NCI-H2196 treated with DMSO at 0.1 percent for 48 hours (cell line): ENCODE results near the gene PTPN9.
"Not testable (repeated sequence)": the region's sequence is repeated elsewhere in the genome, so short reads cannot be mapped to it uniquely, and the experiment has no call there.

Source experiments
- DNase-seq: peaks from one replicate; lab custom pipeline; 2025; ENCODE audit not compliant: unreplicated experiment; lab: John Stamatoyannopoulos, UW

Gene PTPN9

DNA sequence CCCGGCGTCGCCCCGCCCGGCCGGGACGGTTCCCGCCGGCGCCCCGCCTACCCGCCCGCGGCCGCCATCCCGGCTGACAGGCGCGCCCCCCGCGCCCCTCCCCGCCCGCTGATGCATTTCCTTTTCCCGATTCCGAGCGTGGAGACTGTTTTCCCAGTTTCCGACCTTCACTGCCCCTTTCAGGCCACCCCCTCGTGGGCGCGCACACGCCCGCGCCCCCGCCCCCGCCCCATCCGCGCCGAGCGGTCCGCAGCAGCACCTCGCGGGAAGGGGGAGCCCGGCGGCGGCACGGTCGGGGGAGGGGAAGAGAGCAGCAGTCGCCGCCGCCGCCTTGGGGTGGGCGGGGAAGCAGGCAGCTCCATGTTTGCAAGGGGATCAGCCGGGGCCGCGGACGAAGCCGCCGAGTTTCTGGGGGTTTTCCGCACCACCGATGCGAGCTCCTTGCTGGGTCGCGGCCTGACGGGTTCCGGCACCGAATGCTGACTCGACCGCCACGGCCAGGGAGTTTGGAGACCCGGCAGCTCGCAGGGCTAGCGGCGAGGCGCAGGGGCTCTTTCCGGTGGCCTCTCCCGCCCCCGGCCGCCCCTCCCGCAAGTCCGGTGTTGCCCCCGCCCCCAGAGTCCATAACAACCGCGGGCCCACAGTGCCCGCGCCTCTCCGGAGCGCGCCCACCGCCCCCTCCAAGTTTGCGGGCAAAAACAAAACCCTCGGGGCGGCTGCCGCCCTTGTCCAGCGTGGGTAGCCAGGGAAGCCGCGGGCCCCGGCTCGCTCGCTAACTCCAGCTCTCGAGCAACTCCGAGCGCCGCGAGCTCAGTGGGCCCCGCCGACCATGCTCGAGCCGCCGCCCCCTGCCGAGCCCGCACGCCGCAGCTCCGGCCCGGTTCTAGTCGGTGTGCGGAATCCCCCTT, 124.4 kb downstream of the PTPN9 start:
- DNase-seq: peak; percentile 47

DNA sequence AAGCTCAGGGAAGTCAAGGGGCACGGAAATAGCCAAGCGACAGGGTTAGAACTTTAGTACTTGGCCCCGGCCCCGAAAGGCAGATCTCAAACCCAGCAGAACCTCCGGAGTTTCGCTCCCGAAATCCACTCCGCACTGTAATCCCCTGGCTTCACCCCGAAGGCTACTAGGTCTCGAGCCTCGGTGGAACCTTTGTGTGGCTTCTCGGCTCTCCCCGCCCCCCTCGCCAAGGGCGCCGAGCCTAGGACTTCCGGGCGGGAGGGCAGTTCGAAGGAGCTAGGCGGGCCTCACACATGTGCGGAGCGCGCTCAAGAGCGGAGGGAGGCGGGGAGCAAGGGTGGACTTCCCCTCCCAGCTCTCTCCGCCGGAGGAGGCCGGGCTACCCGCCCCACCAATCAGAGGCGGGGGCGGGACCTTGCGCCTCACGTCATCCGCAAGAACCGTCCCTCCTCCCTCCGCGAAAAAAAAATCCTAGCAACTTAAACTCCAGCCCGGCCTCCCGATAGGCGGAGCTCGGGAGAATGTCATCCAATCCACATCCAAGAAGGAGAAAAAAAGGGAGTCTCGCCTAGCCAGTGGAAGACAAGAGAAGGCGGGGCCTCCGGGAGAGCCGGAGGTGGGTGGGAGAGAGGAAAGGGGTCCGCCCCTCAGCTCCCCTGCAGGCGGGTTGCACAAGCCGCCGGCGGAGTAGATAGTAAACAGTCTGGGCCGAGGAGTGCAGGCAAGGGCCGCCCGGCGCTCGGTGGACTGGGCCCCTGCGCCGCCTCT, 125.2 kb downstream of the PTPN9 start:
- DNase-seq: peak; percentile 88

DNA sequence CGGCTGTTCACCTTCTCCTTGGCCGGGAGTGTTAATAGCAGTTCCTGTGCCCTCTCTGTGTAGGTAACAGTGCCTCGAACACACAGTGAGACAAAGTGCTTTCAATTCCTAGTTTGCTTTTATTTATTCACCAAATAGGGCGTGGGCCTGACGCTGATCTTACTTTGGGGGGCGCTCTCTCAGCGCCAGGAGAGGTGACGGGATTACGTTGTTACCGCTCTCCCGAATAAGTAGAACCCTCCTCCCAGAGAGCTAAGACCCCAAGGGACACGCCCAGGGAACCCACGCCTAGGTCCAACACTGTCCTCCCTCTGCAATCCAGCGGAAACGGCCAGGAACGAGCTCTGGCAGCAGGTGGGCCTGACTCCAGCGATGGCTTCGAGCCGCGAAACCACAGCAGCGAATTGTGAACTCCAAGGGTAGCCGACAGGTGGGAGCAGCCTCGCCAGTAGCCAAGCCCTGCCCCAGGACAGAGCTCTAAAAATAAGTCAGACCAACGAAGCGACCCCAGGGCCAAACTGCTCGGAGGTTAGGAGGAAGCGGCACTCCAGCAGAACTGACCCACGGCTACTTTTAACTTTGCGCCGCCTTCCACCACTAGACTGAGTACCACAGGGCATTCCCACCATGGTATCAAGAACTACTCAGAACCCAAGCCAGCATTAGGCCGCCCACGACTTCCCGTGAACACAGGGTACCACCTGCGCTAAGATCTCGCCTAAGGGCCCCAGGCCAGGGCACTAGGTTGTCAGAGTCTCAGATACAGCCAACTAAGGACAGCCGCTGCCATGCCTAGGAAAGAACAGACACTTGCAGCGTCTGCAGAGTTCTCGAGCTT, 126.0 kb downstream of the PTPN9 start:
- DNase-seq: peak; percentile 9

DNA sequence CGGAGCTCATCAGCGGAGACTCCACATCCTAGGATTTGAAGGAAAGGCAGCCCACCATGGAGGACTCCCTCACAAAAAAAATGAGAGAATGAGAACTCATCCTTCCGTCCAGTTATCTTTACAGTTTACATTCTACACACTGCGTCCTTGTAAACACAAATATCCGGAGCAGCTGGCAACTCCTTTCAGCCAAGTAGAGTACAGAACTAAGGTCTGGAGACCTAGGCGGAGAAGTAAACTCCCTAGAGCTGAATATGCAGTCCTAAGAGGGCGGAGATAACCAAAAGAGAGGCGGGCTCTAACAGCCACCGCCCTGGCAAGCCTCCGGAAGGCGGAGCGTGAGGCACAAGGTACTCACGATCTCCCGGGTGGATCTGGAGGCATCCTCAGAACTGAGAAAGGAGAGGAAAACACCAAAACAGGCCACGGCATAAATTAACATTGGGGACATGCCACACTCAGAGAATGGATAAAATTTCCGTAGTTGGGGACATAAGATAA, 126.7 kb downstream of the PTPN9 start:
- DNase-seq: peak; percentile 34

DNA sequence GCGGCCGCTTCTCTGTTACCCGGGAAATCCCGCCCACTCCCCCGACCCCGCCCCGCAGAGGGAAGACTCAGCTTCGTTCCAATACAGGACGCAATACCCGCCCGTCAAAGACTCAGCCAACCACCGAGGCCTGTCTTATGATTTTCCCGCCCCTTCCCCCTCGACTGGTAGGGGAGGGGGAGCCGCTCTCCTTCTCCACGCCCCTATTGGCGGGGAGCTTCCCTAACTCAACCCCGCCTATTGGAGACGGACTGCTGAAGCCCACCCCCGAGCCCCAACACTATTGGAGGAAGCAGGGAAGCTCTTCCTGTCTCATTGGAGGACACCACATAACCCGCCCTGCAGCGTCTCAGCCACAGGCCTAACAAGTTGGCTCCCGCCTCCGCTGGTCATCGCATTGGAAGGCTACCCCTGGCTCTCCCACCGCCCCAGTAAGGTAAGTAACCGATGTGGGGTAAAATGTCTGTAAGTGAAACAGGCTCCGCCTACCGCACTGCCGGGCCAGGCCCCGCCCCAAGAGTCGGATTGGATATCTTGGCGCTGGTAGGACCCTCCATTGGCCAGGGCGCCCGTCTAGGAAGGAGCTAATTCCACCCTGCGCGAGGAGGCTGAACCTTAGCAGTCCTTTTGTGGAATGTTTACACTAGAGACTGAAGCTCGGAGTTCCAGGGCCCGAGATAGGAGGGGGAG, 127.3 kb downstream of the PTPN9 start, which contains the start of gene SIN3A:
Gene SIN3A (minus strand): TSS at position 17 of the 690 bp plus-strand sequence. CDS start 21,315 bp downstream, outside the sequence.
- peak; percentile 99 for DNase-seq

DNA sequence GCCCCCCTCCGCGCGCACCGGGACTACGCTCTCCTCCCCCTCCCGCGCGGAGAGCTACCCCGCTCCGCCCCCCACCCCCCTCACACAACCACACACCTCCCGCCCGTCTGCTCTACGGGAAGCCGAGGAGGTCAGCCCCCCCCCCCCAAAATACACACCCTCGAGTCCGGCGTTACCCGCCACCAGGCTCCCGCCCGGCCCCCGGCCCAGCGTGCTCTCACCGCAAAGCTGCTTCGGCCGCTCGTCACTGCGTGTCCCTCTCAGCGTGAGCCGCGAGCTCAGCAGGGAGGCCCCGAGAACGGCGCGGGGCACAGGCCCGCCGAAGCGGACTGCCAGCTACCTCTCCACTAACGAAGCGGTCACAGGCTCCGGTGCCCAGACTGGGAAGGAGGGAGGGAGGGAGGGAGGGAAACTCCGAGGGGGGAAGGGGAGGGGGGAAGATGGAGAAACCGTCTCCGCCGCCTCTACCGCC, 127.9 kb downstream of the PTPN9 start:
- DNase-seq: no peak

DNA sequence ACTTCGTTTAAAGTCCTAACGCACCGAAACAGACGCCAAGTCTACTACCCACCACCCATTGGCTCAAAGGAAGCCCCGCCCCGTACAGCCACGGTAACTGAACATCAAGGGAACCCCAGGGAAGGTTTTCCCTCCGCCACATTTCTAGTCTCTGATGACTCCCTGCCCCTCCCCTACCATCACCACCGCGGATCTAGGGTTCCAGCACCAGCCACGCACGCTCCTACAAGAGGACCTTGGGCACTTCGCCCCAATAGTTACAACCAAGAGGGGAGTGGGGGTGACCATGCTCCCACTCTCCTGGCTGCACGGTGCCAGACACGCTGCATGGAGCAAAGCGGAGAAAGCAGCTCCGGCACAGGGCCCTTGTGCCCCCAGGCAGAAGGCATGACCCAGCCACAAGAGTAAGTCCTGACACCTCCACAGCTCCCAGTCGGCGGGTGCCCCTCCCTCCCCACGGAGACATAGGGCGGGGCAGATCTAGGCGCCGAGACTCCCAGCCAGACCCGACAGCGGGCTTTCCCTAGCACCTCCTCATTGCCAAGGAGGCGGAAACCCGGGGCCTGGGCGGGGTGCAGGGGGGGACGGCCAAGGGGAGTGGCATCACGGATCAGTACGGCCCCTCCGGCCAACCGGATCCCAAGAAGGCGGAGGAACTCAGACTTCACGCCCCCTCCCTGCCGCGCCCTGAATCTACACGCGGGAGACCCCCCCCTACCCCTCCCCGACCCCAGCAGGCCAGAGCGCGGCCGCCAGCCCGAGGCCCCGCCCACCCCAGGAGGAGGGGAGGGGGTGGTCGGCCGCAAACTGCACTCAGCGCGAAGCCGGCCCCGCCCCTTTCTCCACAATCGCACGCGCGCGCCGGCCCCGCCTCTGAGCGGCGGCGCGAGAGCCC, 128.6 kb downstream of the PTPN9 start:
- peak; percentile 83 for DNase-seq

DNA sequence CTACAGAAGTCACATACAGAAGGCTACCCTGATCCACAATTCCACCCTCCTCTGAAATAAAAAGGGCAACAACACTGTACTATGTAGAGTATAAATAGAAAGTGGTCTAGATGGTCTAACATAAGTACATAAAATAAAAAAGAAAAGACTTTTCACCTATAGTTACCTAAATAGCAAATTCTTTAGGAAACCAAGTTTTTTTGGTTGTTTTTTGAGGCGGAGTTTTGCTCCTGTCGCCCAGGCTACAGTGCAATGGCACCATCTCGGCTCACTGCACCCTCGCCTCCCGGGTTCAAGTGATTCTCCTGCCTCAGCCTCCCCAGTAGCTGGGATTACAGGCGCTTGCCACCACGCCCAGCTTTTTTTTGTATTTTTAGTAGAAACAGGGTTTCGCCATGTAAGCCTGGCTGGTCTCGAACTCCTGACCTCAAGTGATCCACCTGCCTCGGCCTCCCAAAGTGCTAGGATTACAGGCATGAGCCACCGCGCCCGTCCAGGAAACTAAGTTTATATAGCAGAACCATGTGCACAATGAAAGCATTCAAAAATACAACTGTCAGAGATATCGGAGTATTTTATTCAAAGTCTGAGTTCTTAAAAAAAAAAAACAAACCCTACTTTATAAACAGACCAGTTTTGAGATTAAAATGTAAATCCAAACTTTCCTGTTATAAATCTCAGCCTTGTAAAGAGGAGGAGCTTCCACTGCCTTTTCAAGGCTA, 129.4 kb downstream of the PTPN9 start:
- no peak for DNase-seq

DNA sequence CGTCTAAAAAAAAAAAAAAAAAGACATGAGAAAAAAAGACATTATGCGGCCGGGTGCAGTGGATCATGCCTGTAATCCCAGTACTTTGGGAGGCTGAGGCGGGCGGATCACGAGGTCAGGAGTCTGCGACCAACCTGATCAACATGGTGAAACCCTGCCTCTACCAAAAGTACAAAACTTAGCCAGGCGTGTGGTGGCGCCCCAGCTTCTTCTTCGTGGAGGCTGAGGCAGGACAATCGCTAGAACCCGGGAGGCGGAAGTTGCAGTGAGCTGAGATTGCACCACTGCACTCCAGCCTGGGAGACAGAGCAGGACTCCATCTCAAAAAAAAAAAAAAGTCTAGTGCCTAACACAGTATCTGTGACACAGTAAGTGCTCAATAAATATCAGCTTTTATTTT, 130.9 kb downstream of the PTPN9 start:
- not testable (repeated sequence) for DNase-seq

DNA sequence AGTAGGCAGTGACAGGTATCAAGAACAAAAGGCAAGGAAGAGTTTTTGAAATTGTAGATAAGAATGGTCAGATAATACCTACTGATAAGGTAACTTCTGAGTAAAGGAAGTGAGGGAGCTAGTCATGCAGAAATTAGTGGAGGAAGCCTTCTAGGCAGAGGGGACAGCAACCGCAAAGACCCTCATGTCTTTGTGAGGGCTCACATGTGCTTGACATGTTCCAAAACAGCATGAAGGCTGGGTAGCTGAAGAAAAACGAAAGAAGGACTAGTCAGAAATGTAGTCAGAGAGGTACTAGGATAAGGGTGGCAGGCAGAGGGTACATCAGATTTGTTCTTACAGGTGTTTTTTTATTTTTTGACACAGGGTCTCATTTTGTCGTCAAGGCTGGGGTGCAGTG, 133.0 kb downstream of the PTPN9 start:
- no peak for DNase-seq

DNA sequence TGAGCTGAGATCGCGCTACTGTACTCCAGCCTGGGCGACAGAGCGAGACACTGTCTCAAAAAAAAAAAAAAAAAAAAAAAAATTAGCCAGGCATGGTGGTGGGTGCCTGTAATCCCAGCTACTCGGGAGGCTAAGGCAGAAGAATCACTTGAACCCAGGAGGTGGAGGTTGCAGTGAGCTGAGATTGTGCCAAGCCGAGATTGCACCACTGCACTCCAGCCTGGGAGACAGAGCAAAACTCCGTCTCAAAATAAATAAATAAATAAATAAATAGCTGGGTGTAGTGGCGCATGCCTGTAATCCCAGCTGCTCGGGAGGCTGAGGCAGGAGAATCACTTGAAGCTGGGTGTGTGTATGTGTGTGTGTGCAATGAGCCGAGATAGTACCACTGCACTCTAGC, 133.8 kb downstream of the PTPN9 start:
- not testable (repeated sequence) for DNase-seq

DNA sequence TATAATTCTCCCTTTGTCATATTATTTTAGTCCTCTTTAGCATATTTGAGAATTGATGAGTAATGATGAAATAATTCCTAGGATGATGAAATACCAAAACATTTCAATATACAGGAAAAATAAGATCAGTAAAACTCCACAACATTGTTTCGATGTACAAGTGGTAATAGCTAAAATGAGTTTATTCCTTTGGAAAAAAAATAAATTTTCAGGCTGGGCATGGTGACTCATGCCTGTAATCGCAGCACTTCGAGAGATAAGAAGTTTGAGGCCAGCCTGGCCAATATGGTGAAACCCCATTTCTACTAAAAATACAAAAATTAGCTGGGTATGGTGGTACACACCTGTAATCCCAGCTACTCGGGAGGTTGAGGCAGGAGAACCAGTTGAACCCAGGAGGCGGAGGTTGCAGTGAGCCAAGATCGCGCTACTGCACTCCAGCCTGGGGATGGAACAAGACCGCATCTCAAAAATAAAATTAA, 135.1 kb downstream of the PTPN9 start:
- DNase-seq: not testable (repeated sequence)

DNA sequence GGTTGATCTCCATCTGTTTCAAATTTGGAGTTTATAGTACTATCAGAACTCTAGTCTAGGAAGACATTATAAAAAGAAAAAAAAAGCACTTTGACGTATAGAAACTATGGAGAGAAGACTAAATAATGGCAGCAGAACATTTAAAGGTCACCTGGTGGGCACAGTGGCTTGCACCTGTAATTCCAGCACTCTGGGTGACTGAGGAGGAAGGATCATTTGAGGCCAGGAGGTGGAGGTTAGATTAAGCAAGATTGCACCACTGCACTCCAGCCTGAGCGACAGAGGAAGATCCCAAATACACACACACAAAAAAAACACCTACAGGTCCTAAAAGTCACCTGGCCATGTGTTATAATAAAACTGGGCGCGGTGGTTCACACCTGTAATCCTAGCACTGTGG, 141.4 kb downstream of the PTPN9 start:
- no peak for DNase-seq

DNA sequence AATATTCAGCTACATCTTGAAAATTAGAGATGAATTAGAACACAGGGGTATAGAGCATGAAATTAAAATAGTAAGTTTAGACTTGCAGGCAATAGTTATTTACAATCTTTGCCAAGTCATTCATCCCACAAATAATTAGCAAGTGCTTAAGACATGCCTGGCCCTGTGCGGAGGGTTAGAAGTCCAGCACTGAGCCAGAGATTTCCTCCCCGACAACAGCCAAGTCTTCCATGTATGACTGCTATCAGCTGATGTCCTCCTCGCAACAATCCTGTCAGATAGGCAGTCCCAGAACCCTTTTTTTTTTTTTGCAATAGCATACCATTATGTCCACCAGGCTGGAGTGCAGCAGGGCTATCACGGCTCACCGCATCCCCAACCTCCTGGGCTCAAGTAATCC, 142.2 kb downstream of the PTPN9 start:
- DNase-seq: no peak

DNA sequence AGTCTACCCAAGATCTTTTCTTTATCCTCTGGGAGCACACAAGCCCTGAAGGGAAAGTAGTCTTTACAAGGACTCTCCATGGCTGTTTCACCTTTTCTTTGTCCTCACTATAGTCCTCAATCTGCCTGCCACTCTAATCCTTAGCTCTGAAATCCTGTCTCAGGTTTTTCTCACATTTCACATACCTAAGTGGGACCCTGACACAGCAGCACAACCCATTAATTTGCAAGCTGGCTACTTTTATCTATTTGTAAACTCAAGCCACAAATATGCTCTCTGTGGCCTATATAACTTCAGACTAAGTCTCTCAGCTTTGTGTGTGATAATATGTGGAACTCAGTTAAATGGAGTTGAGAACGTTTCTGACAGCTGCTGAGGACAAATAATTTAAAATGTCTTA, 147.4 kb downstream of the PTPN9 start:
- no peak for DNase-seq

DNA sequence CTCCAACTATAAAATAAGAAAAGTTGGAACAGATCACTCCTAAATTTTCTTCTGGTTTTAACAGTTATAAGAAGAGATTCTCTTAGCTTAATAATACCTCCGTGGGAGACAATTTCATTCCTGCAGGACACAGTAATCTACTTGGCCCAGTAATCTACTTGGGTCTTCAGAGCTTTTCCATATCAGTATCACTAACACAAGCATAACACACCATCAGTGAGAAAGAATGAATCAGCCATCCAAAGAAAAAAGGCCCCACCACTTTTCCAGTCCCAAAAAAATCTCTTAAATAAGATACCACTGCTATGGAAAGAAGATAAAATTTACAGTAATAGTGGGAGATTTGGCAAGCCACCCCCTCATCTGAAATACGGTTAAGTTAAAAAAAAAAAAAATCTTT, 147.8 kb downstream of the PTPN9 start:
- no peak for DNase-seq

DNA sequence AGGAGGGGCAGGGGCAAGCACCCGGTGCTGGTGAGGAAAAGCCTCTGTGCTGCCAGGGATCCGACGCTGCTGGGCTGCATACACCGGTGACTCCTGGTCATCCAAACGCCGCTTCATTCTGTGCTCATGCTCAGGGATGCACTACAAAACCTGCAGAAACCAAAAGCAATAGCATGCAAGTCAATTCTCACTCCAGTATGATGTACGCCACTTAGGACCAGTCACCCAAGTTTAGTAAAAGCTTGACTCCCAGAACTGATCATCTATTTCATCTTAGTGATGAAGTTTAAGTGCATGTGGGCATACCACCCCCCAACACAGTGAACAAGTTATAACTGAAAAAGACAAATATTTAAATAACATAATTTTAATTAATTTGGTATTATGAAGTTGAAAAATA, 148.9 kb downstream of the PTPN9 start:
- DNase-seq: no peak

DNA sequence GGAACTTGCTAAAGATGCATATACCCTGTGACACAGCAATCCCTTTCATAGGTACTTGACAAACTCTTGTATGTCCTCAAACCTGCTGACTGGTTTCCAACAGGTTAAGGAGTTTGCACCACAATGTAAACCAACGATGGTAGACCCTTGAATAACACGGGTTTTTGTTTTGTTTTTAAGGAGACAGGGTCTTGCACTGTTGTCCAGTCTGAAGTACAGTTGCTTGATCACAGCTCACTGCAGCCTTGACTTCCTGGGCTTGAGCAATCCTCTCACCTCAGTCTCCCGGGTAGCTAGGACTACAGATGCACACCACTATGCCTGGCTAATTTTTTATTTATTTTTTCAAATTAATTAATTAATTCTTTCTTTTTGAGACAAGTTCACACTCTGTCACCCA, 151.0 kb downstream of the PTPN9 start:
- no peak for DNase-seq
